ENCODE measurements around the gene ZNF491. TPM values are rescaled to one million over a fixed set of nuclear protein-coding genes. Genes with fewer than 3 reads are reported as not detected.

Gene ZNF491
- total and polyA plus RNA-seq, 2 of the 8 experiments (the other 6 are each of a cell fraction or from before 2014, with no cell fraction given), result 0.18 to 0.78 TPM

GRCh38 chr19:11763117-11763516 is 35.2 kb upstream of the ZNF491 start:
- DNase-seq (ENCODE audit: low read depth in 1 of 2, low spot score in 2 of 2) (no peak), FAIRE-seq (no peak)
- Histone ChIP-seq H3K14ac (ENCODE audit: insufficient read length) (no peak overlapping the region), H3K27ac (ENCODE audit: low read depth, low read length) (no peak overlapping the region), H2BK120ac (replicated peaks; ENCODE audit: low read depth, low read length) (no peak overlapping the region), H3K23ac (ENCODE audit: insufficient read length) (no peak overlapping the region), H2BK12ac (ENCODE audit: low read depth, low read length) (no peak overlapping the region), H3K4me2 (ENCODE audit: insufficient read depth in 1 of 2, low read depth in 2 of 2, low read length in 2 of 2) (no peak overlapping the region), H3K79me2 (ENCODE audit: control insufficient read depth in 1 of 2, insufficient read depth in 2 of 2, low read length in 2 of 2) (no peaks in the 10 kb centered on the region), H3K27me3 (replicated peaks in 1 of 4; ENCODE audit: control insufficient read depth in 3 of 4, extremely low read depth in 1 of 4, insufficient read depth in 3 of 4, low read length in 3 of 4) (peaks cover 3 to 11% (median 9%) of the 10 kb centered on the region in 4 experiments), H3K4me3 (ENCODE audit: extremely low read depth in 1 of 4, insufficient read depth in 2 of 4, low read depth in 3 of 4, low read length in 4 of 4) (no peak overlapping the region), H4K5ac (ENCODE audit: insufficient read length, low read depth, low read length) (no peak overlapping the region), H2AK5ac (ENCODE audit: low read depth, low read length) (no peak overlapping the region), H3K36me3 (ENCODE audit: control insufficient read depth in 2 of 4, insufficient read depth in 4 of 4, low read length in 3 of 4) (no peaks in the 10 kb centered on the region), H2BK15ac (ENCODE audit: low read length) (no peak overlapping the region), H3K18ac (ENCODE audit: extremely low read depth, low read length) (no peak overlapping the region), H3K4me1 (replicated peaks in 1 of 4; ENCODE audit: control insufficient read depth in 3 of 4, insufficient read depth in 4 of 4, low read length in 3 of 4) (no peaks in the 10 kb centered on the region), H2BK20ac (ENCODE audit: low read length) (no peak overlapping the region), H4K91ac (replicated peaks; ENCODE audit: insufficient read length, low read length) (no peak overlapping the region), H3K9ac (replicated peaks in 1 of 4; ENCODE audit: extremely low read depth in 1 of 4, low read depth in 3 of 4, low read length in 3 of 4) (no peak overlapping the region), H3K56ac (replicated peaks; ENCODE audit: insufficient read length, low read depth, low read length) (no peak overlapping the region), H3K9me3 (ENCODE audit: insufficient read depth in 2 of 2, low read depth in 1 of 2, low read length in 1 of 2) (peaks cover 7 to 12% of the 10 kb centered on the region in 2 experiments; a peak in 1 of 4 replicates), H2AFZ (ENCODE audit: low read length) (no peak overlapping the region), H4K20me1 (replicated peaks in 1 of 2; ENCODE audit: control insufficient read depth in 1 of 2, insufficient read depth in 2 of 2, low read length in 2 of 2) (no peaks in the 10 kb centered on the region), H2BK5ac (ENCODE audit: low read depth, low read length) (no peak overlapping the region), H3K79me1 (ENCODE audit: low read depth, low read length) (no peaks in the 10 kb centered on the region), H3K4ac (replicated peaks; ENCODE audit: insufficient read length, low read depth, low read length) (no peak overlapping the region), H3K23me2 (ENCODE audit: low read depth, low read length) (no peaks in the 10 kb centered on the region), H4K8ac (ENCODE audit: extremely low read depth, insufficient read depth, low read length) (no peak overlapping the region)
- 78% methylated on average over 3 of the region's 3 CpGs; no CpG with 5 or more reads in 1 of the 2 experiments for WGBS, 2 experiments (ENCODE audit: extremely low coverage in 1 of 2, insufficient coverage in 1 of 2, insufficient read length in 1 of 2, insufficient replicate concordance in 2 of 2, low coverage in 1 of 2, low lambda C conversion rate in 2 of 2, missing lambda C conversion rate in 1 of 2)
- ChIA-PET POLR2A (ENCODE audit: partially characterized antibody) (no interaction called here), CTCF (ENCODE audit: partially characterized antibody) (interaction anchor here (0.9 to 1.4 kb wide), 2 partner anchors 34 to 90 kb away, joined by 3 read pairs; no protein-coding TSS in a partner anchor)
- TF ChIP-seq PHF8 (conservative IDR thresholded peaks at IDR 0.05; ENCODE audit: low read depth, low read length) (no peak), BRCA1 (IDR thresholded peaks at IDR 0.05; ENCODE audit: low read depth, low read length) (no peak), KDM5A (IDR thresholded peaks at IDR 0.05; ENCODE audit: low read length) (no peak), RFX5 (IDR thresholded peaks at IDR 0.05; ENCODE audit: borderline replicate concordance, low read depth, low read length) (no peak), SIN3A (conservative IDR thresholded peaks at IDR 0.05 in 1 of 2, IDR thresholded peaks at IDR 0.05 in 1 of 2; ENCODE audit: low read depth in 1 of 2, low read length in 2 of 2) (no peak), YY1 (IDR thresholded peaks at IDR 0.05; ENCODE audit: low read depth, low read length) (no peak), EP300 (IDR thresholded peaks at IDR 0.05; ENCODE audit: borderline replicate concordance in 1 of 2, low read depth in 2 of 2, low read length in 2 of 2) (no peak), SUZ12 (IDR thresholded peaks at IDR 0.05; ENCODE audit: low read length) (no peak), GABPA (IDR thresholded peaks at IDR 0.05; ENCODE audit: borderline replicate concordance, insufficient read depth, low read length) (no peak), EZH2 (IDR thresholded peaks at IDR 0.05; ENCODE audit: low read depth, low read length, severe bottlenecking) (no peak), CREB1 (IDR thresholded peaks at IDR 0.05) (no peak)
- TF ChIP-seq, protein P1, sequence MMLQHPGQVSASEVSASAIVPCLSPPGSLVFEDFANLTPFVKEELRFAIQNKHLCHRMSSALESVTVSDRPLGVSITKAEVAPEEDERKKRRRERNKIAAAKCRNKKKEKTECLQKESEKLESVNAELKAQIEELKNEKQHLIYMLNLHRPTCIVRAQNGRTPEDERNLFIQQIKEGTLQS (IDR thresholded peaks at IDR 0.05; ENCODE audit: insufficient read depth, low read depth, low read length), result no peak
- TF ChIP-seq, protein P2, sequence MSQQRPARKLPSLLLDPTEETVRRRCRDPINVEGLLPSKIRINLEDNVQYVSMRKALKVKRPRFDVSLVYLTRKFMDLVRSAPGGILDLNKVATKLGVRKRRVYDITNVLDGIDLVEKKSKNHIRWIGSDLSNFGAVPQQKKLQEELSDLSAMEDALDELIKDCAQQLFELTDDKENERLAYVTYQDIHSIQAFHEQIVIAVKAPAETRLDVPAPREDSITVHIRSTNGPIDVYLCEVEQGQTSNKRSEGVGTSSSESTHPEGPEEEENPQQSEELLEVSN (IDR thresholded peaks at IDR 0.05), result no peak

Data from H1 (cell line).